ENCODE results near the gene HHATL. TPM values are rescaled to one million over a fixed set of nuclear protein-coding genes. Genes with fewer than 3 reads are reported as not detected.

The HHATL gene
- polyA plus RNA-seq, 1 donor, result 0.88 TPM

DNA sequence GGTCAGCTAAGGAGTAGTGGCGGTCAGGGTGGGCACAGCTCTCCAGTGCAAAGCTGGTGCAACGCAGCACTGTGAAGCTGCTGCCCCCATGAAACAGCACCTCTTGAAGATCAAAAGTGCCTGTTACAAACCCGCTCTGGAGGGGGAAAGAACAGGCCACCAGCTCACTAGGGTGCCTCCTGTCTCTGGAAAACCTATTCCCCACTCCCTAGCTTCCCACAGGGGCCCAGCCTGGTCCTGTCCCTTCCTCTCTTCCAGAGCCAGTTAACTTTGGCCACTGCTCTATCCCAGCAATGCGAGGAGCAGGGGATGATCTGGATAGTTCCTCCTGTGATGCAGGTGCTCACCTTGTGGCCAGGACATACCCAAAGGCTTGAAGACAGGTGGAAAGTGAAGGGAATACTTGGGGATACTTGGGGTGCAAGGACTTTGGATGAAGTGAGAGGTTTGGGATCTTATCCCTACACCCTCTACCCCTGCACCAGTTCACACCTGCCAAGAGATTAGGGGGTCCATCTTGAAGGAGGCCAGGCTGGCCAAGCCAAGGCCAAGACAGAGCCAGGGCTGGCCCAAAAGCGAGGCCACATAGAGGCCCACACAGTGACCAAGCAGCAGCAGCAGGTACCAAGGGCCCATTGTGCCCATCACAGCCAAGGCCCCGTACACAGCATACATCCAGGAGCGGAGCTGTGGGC is 4.2 kb downstream of the HHATL start:
- no peak for DNase-seq

DNA sequence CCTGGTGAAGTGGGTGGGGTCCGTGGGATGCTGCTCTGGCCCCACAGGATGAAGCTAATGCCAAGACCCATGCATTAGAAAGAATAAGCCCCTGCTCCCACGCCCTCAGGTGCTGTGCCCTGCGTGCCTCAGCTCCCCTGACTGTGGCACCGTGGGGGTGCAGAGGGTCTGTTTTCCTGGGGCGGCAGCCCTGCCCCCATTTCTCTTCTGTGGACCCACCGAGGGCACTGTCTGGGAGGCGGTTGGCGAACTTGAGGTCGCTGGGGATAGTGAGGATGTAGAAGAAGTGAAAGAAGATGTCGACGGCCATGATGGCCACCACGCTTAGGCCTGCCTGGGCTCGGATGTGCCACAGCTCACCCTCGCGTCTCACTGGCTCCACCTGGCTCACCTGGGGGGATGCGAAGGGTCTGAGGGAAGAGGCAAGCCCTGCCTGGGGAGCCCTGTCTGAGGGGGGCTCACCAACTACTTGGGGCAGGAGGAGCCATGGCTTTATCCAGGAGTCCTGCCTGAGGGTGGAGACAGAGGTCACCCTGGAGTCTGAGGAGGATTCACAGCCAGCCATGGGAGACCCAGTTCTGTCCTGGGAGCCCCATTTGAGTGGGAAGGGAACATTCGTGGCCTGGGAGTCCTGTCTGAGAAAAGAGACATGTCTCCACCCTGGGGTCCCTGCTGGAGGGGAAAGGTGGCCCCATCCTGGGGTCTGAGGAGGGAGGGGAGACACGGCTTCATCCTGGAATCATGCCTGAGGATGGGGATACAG is 5.1 kb downstream of the HHATL start:
- no peak for DNase-seq

DNA sequence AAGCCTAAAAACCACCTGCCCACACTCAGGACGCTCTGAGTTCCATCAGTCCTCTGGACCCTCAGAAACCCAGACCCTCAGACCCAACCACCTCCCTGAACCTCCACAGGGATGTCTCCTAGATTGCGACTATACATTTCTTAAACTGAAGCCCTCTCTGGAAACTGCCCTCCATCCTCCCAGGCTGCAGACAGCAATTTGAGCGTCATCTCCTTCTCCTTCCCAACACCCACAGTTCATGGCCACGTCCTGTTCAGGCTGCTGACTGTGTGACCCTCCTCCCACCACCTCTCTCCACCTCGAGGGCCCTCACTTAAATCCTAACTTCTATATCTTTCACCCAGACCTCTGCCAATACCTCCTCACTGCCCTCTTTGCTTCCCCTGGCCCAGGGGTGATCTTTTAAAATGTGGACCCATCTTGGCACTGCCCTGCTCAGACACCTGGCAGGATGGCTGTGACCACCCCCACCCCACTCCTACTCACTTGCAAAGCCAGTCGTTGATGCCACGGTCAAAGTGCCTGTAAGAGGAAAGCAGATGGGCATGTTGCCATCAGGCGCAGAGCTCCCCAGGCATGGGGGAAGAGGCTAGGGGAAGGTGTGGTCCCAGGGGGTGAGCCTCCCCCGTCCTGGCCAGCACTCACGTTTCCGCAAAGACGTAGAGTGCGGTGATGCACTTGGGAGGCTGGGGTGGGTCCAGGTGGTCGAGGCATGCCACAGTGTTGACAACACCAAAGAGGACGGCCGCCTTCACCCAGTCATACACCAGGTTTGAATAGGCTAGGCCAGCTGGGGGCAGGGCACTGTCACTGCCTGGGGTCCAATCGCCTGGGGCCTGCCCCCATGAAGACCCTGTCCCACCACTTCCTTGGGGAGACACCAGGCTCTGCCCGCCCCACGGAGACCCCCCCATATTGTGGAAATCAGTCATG is 6.0 kb downstream of the HHATL start:
- no peak for DNase-seq

DNA sequence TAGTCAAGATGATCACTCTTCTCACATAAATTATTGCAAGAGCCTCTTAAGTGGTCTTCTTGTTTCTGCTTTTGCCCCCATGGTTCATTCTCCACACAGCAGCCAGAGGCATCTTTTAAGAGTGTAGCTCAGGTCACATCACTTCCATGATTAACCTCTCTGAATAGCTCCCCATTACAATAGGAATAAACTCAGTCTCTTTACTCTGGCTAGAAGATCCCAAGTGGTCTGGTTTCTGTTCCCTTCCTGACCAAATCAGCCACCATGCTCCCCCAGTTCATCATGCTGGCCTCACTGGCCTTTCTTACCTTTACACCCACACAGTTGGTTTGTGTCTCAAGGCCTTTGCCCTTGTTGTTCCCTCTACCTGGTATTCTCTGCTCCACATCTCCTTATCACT is 8.2 kb downstream of the HHATL start:
- no peak for DNase-seq

DNA sequence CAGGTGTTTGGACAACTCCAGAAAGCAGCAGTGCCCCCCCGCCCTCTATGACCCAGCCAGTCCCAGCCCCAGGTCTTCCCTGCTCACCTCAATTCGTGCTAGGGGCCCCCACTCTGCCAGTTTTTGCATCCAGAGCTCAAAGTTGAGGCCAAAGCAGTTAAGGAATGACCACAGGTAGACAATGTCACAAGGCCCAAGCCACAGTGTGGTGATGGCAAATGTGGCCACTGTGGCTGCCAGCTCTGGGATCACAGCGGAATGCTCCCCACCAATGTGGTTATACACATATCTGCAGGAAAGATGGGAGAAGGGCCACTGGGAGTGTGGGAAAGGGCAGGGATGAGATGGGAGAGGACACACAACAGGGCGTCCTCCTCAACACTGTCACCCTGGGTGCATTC is 9.1 kb downstream of the HHATL start:
- DNase-seq, result no peak

DNA sequence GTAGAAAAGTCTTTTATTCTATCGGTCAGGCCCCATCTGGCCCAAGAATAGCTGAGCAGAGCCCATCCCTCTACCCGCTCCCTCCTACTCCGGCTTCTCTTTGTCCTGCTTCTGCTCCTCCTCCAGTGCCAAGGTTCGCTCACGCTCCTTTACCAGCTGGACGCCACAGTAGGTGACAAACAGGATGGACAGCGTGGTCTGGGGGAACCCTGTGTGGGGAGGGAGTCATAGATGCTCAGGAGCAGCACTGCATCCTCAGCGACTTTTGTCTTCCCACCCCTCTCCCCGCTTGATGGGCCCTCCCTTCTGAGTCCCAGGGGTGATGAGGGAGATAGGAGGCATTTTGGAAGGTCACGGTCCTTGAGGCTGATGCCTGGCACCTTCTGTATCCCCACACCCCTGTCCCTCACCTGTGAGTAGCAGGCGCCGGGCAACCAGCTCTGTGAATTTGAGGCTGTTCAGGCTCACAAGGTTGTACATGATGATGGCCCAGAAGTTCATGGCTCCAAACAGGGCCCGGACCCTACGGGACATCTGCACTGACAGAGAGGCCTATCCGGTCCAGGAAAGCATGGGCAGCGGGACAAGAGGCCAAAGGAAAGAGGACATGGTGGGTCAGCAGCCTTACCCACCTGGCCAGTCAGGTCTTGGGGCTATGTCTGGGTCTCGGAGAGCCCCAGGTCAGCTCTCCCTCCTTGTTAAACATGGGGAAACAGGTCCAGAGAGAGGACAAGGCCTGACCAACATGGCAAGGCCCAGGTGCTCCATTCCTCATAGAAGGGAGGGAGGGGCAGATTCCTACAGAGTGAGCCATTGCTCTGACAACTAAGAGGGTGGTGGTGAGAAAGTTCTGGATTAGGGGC is 9.7 kb downstream of the HHATL start:
- DNase-seq, result no peak

DNA sequence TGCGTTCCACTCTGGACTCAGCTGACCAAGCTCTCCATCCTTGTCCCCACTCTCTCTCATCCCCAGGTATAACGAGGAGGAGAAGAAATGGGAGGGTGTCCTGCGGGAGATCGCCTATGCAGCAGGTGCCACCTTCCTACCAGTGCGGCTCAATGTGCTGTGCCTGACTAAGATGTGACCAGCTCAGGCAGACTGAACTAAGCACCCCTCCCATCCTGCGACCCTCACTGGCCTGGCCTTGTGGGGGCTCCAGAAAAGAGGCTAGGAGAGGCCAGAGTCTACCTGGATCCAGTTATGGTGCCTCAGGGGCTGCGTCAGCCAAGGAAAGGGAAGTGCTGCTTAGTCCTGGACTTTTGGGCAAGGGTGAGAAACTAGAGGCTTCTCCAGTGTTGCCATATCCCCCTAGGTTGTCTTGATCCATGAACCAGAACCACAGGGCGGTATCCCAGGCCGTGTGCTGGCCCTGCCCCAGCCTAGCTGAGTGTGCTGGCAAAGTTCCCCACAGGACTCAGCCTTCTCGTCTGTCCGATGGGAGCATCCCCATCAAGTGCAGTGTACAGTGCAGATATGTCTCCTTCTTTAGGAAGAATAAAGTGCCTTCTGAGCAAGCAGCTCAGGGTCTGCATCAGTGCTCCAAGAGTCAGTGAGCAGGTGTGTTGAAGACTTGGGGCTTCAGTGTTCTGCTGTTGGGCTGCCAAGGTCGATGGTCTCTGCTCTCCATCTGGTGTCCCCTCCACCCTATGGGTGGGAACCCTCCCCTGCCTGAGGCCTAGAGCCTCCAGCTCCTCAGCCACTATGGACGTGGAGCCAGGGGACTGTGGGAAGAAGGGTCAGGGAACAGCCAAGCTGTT is 10.6 kb downstream of the HHATL start:
- DNase-seq, result no peak

DNA sequence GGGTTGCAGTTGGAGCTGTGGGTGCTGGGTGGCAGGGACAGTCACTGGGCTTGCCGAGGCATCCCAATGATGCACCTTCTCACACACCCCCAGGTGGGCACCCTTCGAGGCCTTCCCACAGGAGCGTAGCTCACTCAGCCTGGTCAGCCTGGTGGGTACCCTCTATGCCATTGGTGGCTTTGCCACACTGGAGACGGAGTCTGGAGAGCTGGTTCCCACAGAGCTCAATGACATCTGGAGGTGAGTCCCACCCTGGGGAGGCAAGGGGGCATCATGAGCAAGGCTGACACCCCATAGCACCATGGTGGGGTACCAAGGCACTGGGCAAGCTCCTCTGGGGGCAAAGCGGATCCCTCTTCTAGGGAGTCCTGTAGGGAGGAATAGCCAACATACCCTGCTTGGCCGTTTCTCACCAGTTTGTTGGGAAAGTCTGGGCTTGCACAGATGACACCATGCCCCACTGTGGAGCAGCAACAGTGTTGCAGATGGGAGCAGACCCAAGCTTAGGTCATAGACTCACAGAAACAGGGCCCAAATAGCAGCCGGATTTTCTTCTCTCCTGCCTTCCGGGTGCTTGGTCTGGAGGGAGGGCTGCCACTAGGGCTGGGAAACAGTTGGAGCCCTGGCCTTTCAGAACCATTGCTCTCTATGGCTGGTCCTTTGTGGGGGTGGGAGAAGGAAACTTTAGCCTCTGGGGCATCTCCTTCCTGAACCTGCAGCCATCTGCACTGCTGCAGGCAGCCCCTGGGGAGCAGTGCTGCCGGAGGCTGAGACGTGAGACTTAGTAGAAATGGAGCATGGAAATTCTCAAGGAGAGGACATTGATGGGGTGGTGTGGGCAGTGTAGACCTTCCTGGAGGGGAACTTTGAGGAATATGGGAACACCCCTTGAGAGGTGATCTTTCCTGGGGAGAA is 11.6 kb downstream of the HHATL start:
- no peak for DNase-seq

DNA sequence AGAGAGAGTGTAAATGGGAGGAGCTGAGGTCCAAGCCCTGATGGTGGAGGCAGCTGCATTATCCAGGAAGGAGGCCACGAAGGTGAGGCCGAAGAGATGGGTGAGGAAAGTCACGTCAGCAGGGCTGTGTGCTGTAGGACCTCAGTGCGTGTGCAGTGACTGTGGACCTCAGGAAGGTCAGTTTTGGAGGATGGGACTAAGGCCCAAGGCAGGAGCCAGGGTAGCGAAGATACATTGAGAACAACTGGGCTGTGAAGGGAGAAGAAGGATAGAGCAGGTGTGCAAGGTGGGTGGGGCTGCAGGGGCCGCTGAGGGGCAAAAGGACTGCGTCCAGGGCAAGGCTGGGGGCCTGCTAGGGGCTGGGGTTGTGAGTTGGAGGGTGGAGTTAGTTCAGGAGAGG is 12.4 kb downstream of the HHATL start:
- DNase-seq, result no peak

DNA sequence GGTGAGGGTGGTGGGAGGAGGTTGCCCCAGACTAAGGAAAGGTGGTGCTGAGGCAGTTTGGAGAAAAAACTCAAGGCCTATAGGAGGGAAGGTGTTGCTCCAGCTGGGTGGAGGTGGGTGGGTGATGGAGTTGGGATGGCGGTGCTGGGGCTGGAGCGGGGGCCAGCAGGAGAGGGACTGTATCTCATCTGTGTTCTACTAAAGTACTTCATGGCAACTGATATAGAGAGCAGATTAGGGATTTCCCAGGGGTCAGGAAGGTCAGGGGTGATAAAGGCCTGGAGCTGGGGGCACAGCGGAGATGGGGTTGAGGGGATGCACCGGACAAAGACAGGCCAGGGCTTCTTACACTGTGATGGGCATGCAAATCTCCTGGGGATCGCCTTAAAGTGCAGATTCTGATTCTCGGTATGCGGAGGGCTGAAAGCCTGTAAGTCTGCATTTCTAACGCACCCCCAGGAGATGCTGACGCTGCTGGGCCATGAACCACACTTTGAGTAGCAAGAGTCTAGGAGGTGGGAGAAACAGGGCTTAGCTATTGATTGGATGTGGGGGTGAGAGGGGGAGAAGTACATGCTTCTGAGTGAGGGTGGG is 13.1 kb downstream of the HHATL start:
- DNase-seq, result no peak

DNA sequence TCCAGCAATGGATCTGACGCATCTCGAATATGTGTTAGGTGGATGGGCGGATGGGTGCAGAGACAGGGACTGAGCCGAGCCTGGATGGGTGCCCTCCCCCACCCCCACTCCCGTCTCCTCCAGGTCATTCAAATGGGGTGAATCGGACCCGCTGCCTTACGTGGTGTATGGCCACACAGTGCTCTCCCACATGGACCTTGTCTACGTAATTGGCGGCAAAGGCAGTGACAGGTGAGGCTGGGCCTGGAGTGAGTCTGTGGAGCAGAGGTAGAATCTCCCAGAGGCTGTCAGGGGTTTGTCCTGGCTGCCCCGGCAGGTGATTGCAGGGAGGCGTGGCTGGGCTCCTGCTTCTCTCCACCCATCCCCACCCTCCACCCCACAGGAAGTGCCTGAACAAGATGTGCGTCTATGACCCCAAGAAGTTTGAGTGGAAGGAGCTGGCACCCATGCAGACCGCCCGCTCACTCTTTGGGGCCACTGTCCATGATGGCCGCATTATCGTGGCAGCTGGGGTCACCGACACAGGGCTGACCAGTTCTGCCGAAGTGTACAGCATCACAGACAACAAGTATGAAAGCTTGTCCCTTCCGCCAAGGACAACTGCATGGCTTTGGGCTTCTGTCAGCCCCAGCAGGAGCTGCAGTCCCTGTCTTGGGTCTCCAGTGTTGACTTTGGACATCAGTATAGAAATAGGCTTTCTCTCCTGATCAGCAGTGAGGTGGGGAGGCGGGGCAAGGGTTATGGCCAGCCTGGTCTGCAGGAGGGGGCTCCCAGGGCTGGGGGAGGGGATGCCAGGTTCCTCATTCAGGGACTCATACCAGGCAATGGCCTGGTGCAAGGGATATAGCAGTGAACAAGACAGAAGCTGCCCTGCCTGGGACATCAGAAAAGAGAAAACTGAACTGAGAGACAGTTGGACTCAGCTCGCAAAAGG is 13.8 kb downstream of the HHATL start:
- DNase-seq, result no peak

DNA sequence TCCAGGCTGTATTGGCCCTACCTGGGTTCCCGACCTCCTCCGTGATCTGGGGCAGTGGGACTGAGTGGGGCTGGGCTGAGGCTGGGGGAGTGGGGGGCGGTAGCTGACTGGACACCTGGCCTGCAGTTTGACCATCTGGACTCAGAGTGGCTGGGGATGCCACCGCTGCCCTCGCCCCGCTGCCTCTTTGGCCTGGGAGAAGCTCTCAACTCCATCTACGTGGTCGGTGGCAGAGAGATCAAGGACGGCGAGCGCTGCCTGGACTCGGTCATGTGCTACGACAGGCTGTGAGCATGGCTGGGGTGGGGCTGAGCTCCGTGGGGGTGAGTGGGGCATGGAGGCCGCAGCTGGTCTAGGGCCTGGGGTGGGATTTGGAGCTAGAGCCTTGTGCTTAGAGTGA is 14.6 kb downstream of the HHATL start:
- DNase-seq, result no peak

DNA sequence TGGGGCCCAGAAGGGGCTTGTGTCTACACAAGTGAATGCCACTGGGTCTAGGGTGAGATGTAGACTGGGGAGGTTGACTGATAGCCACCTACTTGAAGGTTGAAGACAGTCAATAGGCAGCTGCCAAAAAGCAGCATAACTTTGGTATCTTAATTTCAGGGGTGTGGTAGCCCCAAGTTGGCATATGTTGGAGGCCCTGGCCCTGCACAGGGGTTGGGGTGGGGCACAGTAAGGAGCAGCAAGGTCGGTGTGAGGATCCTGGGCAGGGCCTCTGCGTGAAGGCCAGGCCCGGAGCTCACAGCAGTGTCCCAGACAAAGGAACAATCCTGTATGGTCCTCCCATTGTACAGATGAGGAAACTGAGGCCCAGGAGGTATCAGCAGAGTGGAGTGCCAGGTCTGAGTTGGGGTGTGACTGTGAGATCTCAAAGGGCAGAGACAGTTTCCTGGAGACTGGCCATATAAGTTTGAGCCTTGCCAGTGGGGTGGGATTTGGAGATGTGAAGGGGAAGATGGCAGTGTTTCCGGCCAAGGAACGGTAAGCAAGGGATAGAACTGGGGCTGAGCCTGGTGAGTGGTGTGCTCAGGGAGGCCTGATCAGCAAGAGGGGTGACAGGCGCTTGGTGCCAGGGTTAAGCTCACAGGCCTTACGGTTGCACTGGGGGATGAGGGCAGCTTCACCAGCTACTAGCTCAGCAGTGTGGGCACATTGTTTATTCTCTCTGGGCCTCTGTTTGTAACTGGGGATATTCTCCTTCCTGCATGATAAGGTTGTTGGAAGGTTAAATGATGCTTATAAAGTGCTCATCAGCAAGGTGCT is 15.6 kb downstream of the HHATL start:
- DNase-seq, result no peak

DNA sequence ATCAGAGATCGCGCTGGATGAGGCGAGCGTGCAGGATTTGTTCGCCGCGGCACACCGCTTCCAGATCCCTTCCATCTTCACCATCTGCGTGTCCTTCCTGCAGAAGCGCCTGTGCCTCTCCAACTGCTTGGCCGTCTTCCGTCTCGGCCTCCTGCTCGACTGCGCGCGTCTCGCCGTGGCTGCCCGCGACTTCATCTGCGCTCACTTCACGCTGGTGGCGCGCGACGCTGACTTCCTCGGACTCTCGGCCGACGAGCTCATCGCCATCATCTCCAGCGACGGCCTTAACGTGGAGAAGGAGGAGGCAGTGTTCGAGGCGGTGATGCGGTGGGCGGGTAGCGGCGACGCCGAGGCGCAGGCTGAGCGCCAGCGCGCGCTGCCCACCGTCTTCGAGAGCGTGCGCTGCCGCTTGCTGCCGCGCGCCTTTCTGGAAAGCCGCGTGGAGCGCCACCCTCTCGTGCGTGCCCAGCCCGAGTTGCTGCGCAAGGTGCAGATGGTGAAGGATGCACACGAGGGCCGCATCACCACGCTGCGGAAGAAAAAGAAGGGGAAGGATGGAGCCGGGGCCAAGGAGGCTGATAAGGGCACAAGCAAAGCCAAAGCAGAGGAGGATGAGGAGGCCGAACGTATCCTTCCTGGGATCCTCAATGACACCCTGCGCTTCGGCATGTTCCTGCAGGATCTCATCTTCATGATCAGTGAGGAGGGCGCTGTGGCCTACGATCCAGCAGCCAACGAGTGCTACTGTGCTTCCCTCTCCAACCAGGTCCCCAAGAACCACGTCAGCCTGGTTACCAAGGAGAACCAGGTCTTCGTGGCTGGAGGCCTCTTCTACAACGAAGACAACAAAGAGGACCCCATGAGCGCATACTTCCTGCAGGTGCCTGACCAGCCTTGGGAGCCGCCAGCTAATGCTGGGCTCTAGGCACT is 16.4 kb downstream of the HHATL start:
- no peak for DNase-seq

DNA sequence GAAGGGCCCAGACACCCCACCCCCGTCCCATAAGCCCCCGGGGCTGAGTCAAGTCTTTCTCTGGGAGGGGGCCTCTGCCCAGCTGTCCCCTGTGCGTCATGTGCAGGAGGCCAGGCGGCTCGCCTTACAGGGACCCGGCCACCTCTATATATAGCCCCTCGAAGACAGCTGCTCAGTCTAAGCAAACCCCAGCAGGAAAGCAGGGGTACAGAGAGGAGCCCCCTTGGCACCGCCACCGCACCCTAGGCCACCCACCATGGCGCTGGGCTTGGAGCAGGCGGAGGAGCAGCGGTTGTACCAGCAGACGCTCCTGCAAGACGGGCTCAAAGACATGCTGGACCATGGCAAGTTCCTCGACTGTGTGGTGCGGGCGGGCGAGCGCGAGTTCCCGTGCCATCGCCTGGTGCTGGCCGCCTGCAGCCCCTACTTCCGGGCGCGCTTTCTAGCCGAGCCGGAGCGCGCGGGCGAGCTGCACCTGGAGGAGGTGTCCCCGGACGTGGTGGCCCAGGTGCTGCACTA is 17.2 kb downstream of the HHATL start, which contains the start of gene KLHL40:
Gene KLHL40, plus strand, starts transcription at position 175 of the 519 bp plus-strand sequence. Its CDS starts 82 bp downstream, at position 257.
- DNase-seq, result no peak
